Measurements from ENCODE around the gene HNF4A. TPM values are rescaled to one million over a fixed set of nuclear protein-coding genes. Genes with fewer than 3 reads are reported as not detected.

HNF4A gene
- total RNA-seq, 2 experiments from 2014 or later, result not detected

GRCh38 chr20:44309763-44310663 lies 45.5 kb upstream of the HNF4A start:
- POLR2A ChIA-PET, result interaction anchor here (1.0 to 2.6 kb wide), 4 partner anchors 10 to 93 kb away, joined by 3 to 10 read pairs (median 4); no protein-coding TSS in a partner anchor
- Histone ChIP-seq H3K36me3 (ENCODE audit: insufficient read depth, low read length) (no peaks in the 10 kb centered on the region), H3K4me2 (ENCODE audit: low read length) (peak overlapping the region; percentile 86), H3K4me1 (ENCODE audit: insufficient read depth, low read length, poor library complexity, severe bottlenecking) (peaks cover 7% of the 10 kb centered on the region), H3K9me2 (ENCODE audit: insufficient read depth, low read length) (no peaks in the 10 kb centered on the region), H3K4me3 (ENCODE audit: low read depth, low read length, poor library complexity, severe bottlenecking) (peak overlapping the region; percentile 81), H3K27ac (ENCODE audit: low read depth, low read length, poor library complexity, severe bottlenecking) (no peak overlapping the region), H4K20me1 (ENCODE audit: insufficient read depth, low read length) (no peaks in the 10 kb centered on the region), H3K9me3 (ENCODE audit: low read length) (no peaks in the 10 kb centered on the region), H2AFZ (ENCODE audit: low read length) (peak overlapping the region; percentile 83), H3K79me2 (ENCODE audit: insufficient read depth, low read depth, low read length) (no peaks in the 10 kb centered on the region)
- no TSS peak for BruUV-seq (replicated peaks)
- intact Hi-C loops (cut with micrococcal nuclease; ENCODE audit: unreplicated experiment), result no loop called here
- peak; percentile 6 for DNase-seq (ENCODE audit: low spot score)
- TF ChIP-seq CTCF (conservative IDR thresholded peaks at IDR 0.05; ENCODE audit: low read length) (no peak), EZH2phosphoT487 (IDR thresholded peaks at IDR 0.05; ENCODE audit: borderline replicate concordance, low read depth, low read length) (no peak)
- CTCF ChIA-PET (ENCODE audit: unreplicated experiment), result interaction anchor here (0.5 to 3.2 kb wide), 6 partner anchors 16 to 276 kb away, joined by 3 to 16 read pairs (median 3); no protein-coding TSS in a partner anchor

DNA sequence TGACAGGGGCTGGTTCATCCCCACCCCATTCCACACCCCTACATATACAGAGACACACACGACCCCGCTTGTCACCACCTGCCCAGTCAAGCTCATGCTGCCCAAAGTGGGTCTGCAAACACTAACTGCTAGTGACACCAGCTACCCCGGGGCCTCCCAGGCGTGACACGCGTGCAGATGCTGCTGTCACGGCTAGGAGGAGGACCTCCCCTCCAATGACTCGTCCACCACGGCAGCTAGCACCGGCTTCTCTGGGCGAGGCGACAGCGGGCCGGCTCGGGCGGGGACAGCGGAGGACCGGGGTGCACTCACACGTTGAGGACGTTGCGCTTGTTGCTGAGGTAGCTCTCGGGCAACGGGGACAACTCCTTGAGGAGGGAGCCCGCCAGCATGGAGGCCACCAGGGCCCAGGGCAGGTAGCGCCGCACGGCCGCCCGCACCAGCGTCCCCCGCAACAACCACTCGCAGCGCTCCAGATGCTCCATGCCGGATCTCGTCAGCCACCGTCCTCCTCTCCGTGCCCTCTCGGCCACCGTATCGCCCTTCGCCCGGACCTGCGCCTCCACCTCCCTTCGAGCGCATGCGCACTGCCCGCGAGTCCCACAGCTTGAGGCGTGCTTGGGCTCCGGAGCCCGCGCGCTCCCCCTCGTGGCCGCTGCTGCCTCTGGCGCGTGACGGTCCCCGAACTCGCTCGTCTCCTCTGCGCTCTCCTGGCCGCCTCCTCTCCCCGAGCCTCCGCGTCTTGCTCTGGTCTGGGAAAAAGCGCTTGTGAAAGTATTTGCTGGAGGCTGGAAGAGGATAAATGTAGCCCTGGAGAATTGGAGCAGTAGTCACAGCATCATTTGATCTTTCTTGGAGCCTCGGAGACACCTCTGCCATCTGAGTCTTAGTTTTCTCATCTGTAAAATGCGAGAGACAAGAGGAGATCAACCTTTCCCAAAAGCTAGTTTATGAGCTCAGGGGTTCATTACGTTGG lies 44.5 kb upstream of the HNF4A start, which contains the start of gene FITM2:
Gene FITM2 (minus strand): TSS at position 539 of the 976 bp plus-strand sequence. CDS start 54 bp downstream, at position 485.
- Histone ChIP-seq H3K36me3 (ENCODE audit: insufficient read depth, low read length) (no peaks in the 10 kb centered on the region), H3K9me2 (ENCODE audit: insufficient read depth, low read length) (no peaks in the 10 kb centered on the region), H3K4me3 (ENCODE audit: low read depth, low read length, poor library complexity, severe bottlenecking) (peak within 1 kb of the TSS; percentile 81), H3K4me2 (ENCODE audit: low read length) (peak within 1 kb of the TSS; percentile 86), H2AFZ (ENCODE audit: low read length) (peak within 1 kb of the TSS; percentile 83), H3K9me3 (ENCODE audit: low read length) (no peaks in the 10 kb centered on the region), H3K79me2 (ENCODE audit: insufficient read depth, low read depth, low read length) (no peaks in the 10 kb centered on the region), H3K4me1 (ENCODE audit: insufficient read depth, low read length, poor library complexity, severe bottlenecking) (peaks cover 7% of the 10 kb centered on the region), H4K20me1 (ENCODE audit: insufficient read depth, low read length) (no peaks in the 10 kb centered on the region), H3K27ac (ENCODE audit: low read depth, low read length, poor library complexity, severe bottlenecking) (no peak within 1 kb of the TSS)
- peak; percentile 95 for DNase-seq (ENCODE audit: low spot score)
- intact Hi-C loops (cut with micrococcal nuclease; ENCODE audit: unreplicated experiment), result loop anchor here (1.0 kb wide), 1 partner anchor 96 kb away; no protein-coding TSS in a partner anchor
- no TSS peak for BruUV-seq (replicated peaks)
- CTCF ChIA-PET (ENCODE audit: unreplicated experiment), result interaction anchor here (0.5 to 3.2 kb wide), 5 partner anchors 15 to 275 kb away, joined by 3 to 16 read pairs (median 3); no protein-coding TSS in a partner anchor
- TF ChIP-seq CTCF (conservative IDR thresholded peaks at IDR 0.05; ENCODE audit: low read length), result peak; percentile 87
- no peak for TF ChIP-seq EZH2phosphoT487 (IDR thresholded peaks at IDR 0.05; ENCODE audit: borderline replicate concordance, low read depth, low read length)
- POLR2A ChIA-PET, result interaction anchor here (0.6 to 2.6 kb wide), 6 partner anchors 9 to 578 kb away, joined by 3 to 10 read pairs (median 3); no protein-coding TSS in a partner anchor

Data from OCI-LY7 (cell line).